PFSK-1 (cell line): ENCODE results near the gene SF3B3.

Experiments used
- FOXP2 ChIP-seq: optimal IDR thresholded peaks from 2 replicates; pipeline ENCODE3; 2011; ENCODE audit warnings: borderline replicate concordance, control low read depth, inconsistent platforms; ENCODE audit not compliant: insufficient read depth; ENCODE audit errors: extremely low read length, extremely low read depth
- POLR2AphosphoS5 ChIP-seq: IDR thresholded peaks from 2 replicates; pipeline ENCODE4 v1.6.1; 2012; ENCODE audit warnings: low read depth, mild to moderate bottlenecking, control low read depth, low read length, moderate library complexity
- SIN3A ChIP-seq: IDR thresholded peaks from 2 replicates; pipeline ENCODE4 v1.6.1; 2012; ENCODE audit warnings: mild to moderate bottlenecking, low read length, moderate library complexity, borderline replicate concordance; ENCODE audit not compliant: insufficient read depth
- TAF1 ChIP-seq: IDR thresholded peaks from 2 replicates; pipeline ENCODE4 v1.6.1; 2012; ENCODE audit warnings: low read length, control low read depth, borderline replicate concordance; ENCODE audit not compliant: insufficient read depth
- TF ChIP-seq, protein P1 (sequence below), 2 experiments: IDR thresholded peaks; 2 replicates each; pipeline versions ENCODE4 v1.6.1 to v1.8.0; 2011 to 2012; ENCODE audit warnings: low read depth in 2 of 2, low read length in 2 of 2, control low read depth in 1 of 2, inconsistent platforms in 1 of 2, mild to moderate bottlenecking in 1 of 2, moderate library complexity in 1 of 2; ENCODE audit not compliant: insufficient read depth in 1 of 2

DNA sequence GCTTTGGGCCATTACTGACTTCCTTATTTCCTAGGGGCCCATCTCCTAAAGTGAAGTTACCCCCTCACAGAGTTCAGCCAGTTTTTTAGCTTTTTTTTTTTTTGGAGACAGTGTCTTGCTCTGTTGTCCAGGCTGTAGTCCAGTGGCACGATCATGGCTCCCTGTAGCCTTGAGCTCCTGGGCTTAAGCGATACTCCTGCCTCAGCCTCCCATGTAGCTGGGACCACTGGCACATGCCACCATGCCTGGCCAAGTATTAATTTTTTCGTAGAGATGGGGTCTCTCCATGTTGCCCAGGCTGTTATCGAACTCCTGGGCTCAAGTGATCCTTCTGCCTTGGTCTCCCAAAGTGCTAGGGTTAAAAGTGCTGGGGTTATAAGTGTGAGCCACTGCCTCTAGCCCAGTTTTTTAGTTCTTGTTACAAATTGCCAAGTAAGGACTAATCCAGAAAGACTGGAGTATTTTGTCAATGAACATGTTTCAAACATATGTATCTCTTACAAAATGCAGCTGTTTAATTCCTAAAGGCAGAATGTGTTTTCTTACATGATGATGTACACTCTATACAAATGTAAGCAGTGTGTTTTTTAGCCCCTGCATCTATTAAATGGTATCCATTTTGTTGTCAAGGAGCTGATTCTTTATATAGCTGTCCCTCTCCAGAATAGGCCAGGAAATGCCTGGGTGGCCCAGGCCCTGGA, 73.7 kb downstream of the SF3B3 start:
- TF ChIP-seq POLR2AphosphoS5 = no peak
- no peak for TF ChIP-seq SIN3A
- no peak for TF ChIP-seq TAF1
- TF ChIP-seq, protein P1, sequence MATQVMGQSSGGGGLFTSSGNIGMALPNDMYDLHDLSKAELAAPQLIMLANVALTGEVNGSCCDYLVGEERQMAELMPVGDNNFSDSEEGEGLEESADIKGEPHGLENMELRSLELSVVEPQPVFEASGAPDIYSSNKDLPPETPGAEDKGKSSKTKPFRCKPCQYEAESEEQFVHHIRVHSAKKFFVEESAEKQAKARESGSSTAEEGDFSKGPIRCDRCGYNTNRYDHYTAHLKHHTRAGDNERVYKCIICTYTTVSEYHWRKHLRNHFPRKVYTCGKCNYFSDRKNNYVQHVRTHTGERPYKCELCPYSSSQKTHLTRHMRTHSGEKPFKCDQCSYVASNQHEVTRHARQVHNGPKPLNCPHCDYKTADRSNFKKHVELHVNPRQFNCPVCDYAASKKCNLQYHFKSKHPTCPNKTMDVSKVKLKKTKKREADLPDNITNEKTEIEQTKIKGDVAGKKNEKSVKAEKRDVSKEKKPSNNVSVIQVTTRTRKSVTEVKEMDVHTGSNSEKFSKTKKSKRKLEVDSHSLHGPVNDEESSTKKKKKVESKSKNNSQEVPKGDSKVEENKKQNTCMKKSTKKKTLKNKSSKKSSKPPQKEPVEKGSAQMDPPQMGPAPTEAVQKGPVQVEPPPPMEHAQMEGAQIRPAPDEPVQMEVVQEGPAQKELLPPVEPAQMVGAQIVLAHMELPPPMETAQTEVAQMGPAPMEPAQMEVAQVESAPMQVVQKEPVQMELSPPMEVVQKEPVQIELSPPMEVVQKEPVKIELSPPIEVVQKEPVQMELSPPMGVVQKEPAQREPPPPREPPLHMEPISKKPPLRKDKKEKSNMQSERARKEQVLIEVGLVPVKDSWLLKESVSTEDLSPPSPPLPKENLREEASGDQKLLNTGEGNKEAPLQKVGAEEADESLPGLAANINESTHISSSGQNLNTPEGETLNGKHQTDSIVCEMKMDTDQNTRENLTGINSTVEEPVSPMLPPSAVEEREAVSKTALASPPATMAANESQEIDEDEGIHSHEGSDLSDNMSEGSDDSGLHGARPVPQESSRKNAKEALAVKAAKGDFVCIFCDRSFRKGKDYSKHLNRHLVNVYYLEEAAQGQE (IDR thresholded peaks at IDR 0.05; ENCODE audit: insufficient read depth in 1 of 2, low read depth in 2 of 2, low read length in 2 of 2) = no peak
- no peak for TF ChIP-seq FOXP2
